ENCODE measurements around the gene FAM72C.
"Not testable (repeated sequence)": the region's sequence is repeated elsewhere in the genome, so short reads cannot be mapped to it uniquely, and the experiment has no call there.

GRCh38 chr1:144009410-144009809 is 37.6 kb upstream of the FAM72C start:
- TF ChIP-seq, protein P1, sequence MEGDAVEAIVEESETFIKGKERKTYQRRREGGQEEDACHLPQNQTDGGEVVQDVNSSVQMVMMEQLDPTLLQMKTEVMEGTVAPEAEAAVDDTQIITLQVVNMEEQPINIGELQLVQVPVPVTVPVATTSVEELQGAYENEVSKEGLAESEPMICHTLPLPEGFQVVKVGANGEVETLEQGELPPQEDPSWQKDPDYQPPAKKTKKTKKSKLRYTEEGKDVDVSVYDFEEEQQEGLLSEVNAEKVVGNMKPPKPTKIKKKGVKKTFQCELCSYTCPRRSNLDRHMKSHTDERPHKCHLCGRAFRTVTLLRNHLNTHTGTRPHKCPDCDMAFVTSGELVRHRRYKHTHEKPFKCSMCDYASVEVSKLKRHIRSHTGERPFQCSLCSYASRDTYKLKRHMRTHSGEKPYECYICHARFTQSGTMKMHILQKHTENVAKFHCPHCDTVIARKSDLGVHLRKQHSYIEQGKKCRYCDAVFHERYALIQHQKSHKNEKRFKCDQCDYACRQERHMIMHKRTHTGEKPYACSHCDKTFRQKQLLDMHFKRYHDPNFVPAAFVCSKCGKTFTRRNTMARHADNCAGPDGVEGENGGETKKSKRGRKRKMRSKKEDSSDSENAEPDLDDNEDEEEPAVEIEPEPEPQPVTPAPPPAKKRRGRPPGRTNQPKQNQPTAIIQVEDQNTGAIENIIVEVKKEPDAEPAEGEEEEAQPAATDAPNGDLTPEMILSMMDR (IDR thresholded peaks at IDR 0.05), result not testable (repeated sequence)
- TF ChIP-seq POLR2A, EP300 (IDR thresholded peaks at IDR 0.05): not testable (repeated sequence)
